Measurements from ENCODE around the gene IQSEC1. TPM values are rescaled to one million over a fixed set of nuclear protein-coding genes. Genes with fewer than 3 reads are reported as not detected.
"Not testable (repeated sequence)": the region's sequence is repeated elsewhere in the genome, so short reads cannot be mapped to it uniquely, and the experiment has no call there.

Gene IQSEC1
- total RNA-seq, 1 donor from 2014 or later, result 37.2 TPM

GRCh38 chr3:12854565-12854964, 218.7 kb downstream of the IQSEC1 start:
- TF ChIP-seq CTCF (IDR thresholded peaks at IDR 0.05), result no peak

DNA sequence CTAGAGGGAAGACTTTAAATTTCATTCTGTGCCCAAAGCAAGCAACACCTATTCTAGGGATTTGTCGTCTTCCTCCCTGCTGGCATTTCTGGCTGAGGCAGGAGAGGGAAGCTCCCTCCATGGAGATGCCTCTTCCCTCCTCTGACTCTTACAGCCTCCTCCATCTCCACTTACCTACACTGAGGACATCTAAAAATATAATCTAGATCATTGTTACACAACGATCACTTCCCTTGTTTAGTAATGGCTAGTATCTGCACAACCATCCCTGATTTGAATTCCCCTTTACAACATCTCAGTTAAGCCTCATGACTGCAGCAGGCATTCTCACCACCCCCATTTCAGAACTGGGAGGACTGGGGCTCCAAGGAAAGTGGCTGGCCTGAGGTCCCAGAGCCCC, 219.4 kb downstream of the IQSEC1 start:
- not testable (repeated sequence) for H3K4me1 Mint-ChIP-seq (ENCODE audit: low read depth); H3K36me3 Mint-ChIP-seq (ENCODE audit: low read depth); DNase-seq (ENCODE audit: low spot score); H3K27ac Mint-ChIP-seq (ENCODE audit: unreplicated experiment); H3K9me3 Mint-ChIP-seq (ENCODE audit: low read depth); H3K27me3 Mint-ChIP-seq (ENCODE audit: low read depth); H3K4me3 Mint-ChIP-seq (ENCODE audit: unreplicated experiment)

More at GRCh38 chr3:12854565-12854964, 218.7 kb downstream of the IQSEC1 start:
- Mint-ChIP-seq H3K27ac (ENCODE audit: unreplicated experiment) (no peak overlapping the region), H3K4me1 (ENCODE audit: low read depth) (no peaks in the 10 kb centered on the region), H3K9me3 (ENCODE audit: low read depth) (no peaks in the 10 kb centered on the region), H3K36me3 (ENCODE audit: low read depth) (no peaks in the 10 kb centered on the region), H3K27me3 (ENCODE audit: low read depth) (peaks cover 7% of the 10 kb centered on the region), H3K4me3 (ENCODE audit: unreplicated experiment) (no peak overlapping the region)
- no peak for DNase-seq (ENCODE audit: low spot score)

DNA sequence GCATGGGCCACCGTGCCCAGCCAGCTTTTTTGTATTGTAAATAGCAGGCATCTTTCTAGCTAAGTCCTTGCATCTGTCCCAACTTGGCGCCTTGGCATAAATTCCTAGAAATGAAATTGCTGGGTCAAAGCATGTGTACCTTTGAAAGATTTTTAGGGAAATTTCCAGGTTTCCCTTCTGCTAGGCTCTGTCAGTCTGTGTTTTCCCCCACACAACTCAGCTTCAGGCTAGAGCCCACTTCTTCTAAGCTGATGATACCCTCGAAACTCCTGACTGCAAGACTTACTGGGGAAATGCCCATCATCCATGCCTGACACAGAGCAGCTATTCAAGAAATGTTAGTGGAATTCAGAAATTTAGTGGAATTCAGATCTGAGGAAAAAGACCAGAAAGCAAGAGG, 221.0 kb downstream of the IQSEC1 start:
- no peak overlapping the region for H3K27ac Mint-ChIP-seq (ENCODE audit: unreplicated experiment)
- no peaks in the 10 kb centered on the region for H3K4me1 Mint-ChIP-seq (ENCODE audit: low read depth)
- no peaks in the 10 kb centered on the region for H3K9me3 Mint-ChIP-seq (ENCODE audit: low read depth)
- no peak overlapping the region for H3K4me3 Mint-ChIP-seq (ENCODE audit: unreplicated experiment)
- DNase-seq (ENCODE audit: low spot score), result no peak
- no peaks in the 10 kb centered on the region for H3K36me3 Mint-ChIP-seq (ENCODE audit: low read depth)
- no peak for TF ChIP-seq CTCF (IDR thresholded peaks at IDR 0.05)
- H3K27me3 Mint-ChIP-seq (ENCODE audit: low read depth), result peaks cover 7% of the 10 kb centered on the region

Other genes starting within 250 kb of the IQSEC1 start
- 960 to 1,087 TPM (median 972 TPM) in 3 replicates for gene RPL32, start 231.9 kb downstream of the IQSEC1 start, total RNA-seq